Measurements from ENCODE around the gene TRAF7.

The TRAF7 gene

GRCh38 chr16:2147378-2147777 lies 8.2 kb upstream of the TRAF7 start:
- no peak for DNase-seq
- no peak for TF ChIP-seq CTCF (IDR thresholded peaks at IDR 0.05; ENCODE audit: low read depth, low read length, missing control alignments)
- Histone ChIP-seq H3K4me3 (ENCODE audit: low read depth, low read length) (no peak overlapping the region), H3K27me3 (replicated peaks) (no peaks in the 10 kb centered on the region), H3K27ac (no peak overlapping the region), H3K36me3 (replicated peaks) (peaks cover 13% of the 10 kb centered on the region)
- in situ Hi-C loops (cut with HindIII; ENCODE audit: low pct_ligation_motif_present, low sequenced_read_pairs): no loop called here

- H3K36me3 ChIP-seq (replicated peaks): peaks cover 19% of the 10 kb centered on the region
- no peak within 1 kb of the TSS for H3K27ac ChIP-seq
- DNase-seq: no peak
- H3K4me3 ChIP-seq (ENCODE audit: low read depth, low read length): peak within 1 kb of the TSS; percentile 40
- no peaks in the 10 kb centered on the region for H3K27me3 ChIP-seq (replicated peaks)
- no peak for TF ChIP-seq CTCF (IDR thresholded peaks at IDR 0.05; ENCODE audit: low read depth, low read length, missing control alignments)
- in situ Hi-C loops (cut with HindIII; ENCODE audit: low pct_ligation_motif_present, low sequenced_read_pairs): no loop called here
Observed at GRCh38 chr16:2147981-2148671, 7.5 kb upstream of the TRAF7 start, which contains the start of gene RAB26. Gene RAB26 (plus strand): TSS chr16:2148625. CDS start chr16:2148784, 159 bp downstream.

GRCh38 chr16:2148714-2149629 lies 6.6 kb upstream of the TRAF7 start:
- in situ Hi-C loops (cut with HindIII; ENCODE audit: low pct_ligation_motif_present, low sequenced_read_pairs): no loop called here
- Histone ChIP-seq H3K27ac (no peak overlapping the region), H3K4me3 (ENCODE audit: low read depth, low read length) (peak overlapping the region; percentile 40), H3K27me3 (replicated peaks) (no peaks in the 10 kb centered on the region), H3K36me3 (replicated peaks) (peaks cover 27% of the 10 kb centered on the region)
- no peak for TF ChIP-seq CTCF (IDR thresholded peaks at IDR 0.05; ENCODE audit: low read depth, low read length, missing control alignments)
- no peak for DNase-seq

- in situ Hi-C loops (cut with HindIII; ENCODE audit: low pct_ligation_motif_present, low sequenced_read_pairs): no loop called here
- Histone ChIP-seq H3K36me3 (replicated peaks) (peaks cover 33% of the 10 kb centered on the region), H3K27ac (no peak overlapping the region), H3K4me3 (ENCODE audit: low read depth, low read length) (no peak overlapping the region), H3K27me3 (replicated peaks) (no peaks in the 10 kb centered on the region)
- DNase-seq: no peak
- no peak for TF ChIP-seq CTCF (IDR thresholded peaks at IDR 0.05; ENCODE audit: low read depth, low read length, missing control alignments)
Observed at GRCh38 chr16:2149630-2150417, 5.8 kb upstream of the TRAF7 start.

GRCh38 chr16:2150418-2151187 lies 5.0 kb upstream of the TRAF7 start:
- no peak for TF ChIP-seq CTCF (IDR thresholded peaks at IDR 0.05; ENCODE audit: low read depth, low read length, missing control alignments)
- Histone ChIP-seq H3K27ac (no peak overlapping the region), H3K27me3 (replicated peaks) (no peaks in the 10 kb centered on the region), H3K4me3 (ENCODE audit: low read depth, low read length) (no peak overlapping the region), H3K36me3 (replicated peaks) (peaks cover 36% of the 10 kb centered on the region)
- DNase-seq: no peak
- in situ Hi-C loops (cut with HindIII; ENCODE audit: low pct_ligation_motif_present, low sequenced_read_pairs): no loop called here
